Liver (tissue), 9 donors: ENCODE measurements around the gene COL24A1. TPM values are rescaled to one million over a fixed set of nuclear protein-coding genes. Genes with fewer than 3 reads are reported as not detected.

Experiments used
- DNase-seq: peaks from one replicate; pipeline ENCODE4 v3.0.0-alpha.2; 2017; ENCODE audit warnings: low spot score
- H3K27ac ChIP-seq, 2 donors: one replicate each; pipeline ENCODE4 v1.7.0; 2013; ENCODE audit warnings: inconsistent platforms in 2 of 2, low read length in 2 of 2, control low read depth in 1 of 2, low read depth in 1 of 2, mild to moderate bottlenecking in 1 of 2
- H3K27me3 ChIP-seq, 4 donors: one replicate each; pipeline versions ENCODE4 v1.6.1 to v1.7.0; 2013; ENCODE audit warnings: low read length in 3 of 4, inconsistent platforms in 1 of 4, mild to moderate bottlenecking in 1 of 4, moderate library complexity in 1 of 4; ENCODE audit not compliant: control insufficient read depth in 4 of 4, insufficient read depth in 4 of 4
- H3K36me3 ChIP-seq, 4 donors: one replicate each; pipeline versions ENCODE4 v1.6.1 to v1.7.0; 2013; ENCODE audit warnings: low read length in 3 of 4, mild to moderate bottlenecking in 3 of 4, low read depth in 1 of 4, moderate library complexity in 1 of 4; ENCODE audit not compliant: control insufficient read depth in 4 of 4, insufficient read depth in 3 of 4
- H3K4me1 ChIP-seq, 4 donors: one replicate each; pipeline versions ENCODE4 v1.6.1 to v1.7.0; 2013; ENCODE audit warnings: low read length in 3 of 4, mild to moderate bottlenecking in 3 of 4, moderate library complexity in 1 of 4; ENCODE audit not compliant: control insufficient read depth in 4 of 4, insufficient read depth in 4 of 4
- H3K4me3 ChIP-seq, 3 donors: one replicate each; pipeline versions ENCODE4 v1.6.1 to v1.7.0; 2013; ENCODE audit warnings: low read length in 3 of 3, control low read depth in 1 of 3, low read depth in 1 of 3, mild to moderate bottlenecking in 1 of 3
- H3K9ac ChIP-seq, 2 donors: one replicate each; pipeline ENCODE4 v1.7.0; 2013; ENCODE audit warnings: low read length in 2 of 2, mild to moderate bottlenecking in 2 of 2, moderate library complexity in 2 of 2, control low read depth in 1 of 2, low read depth in 1 of 2
- H3K9me3 ChIP-seq, 4 donors: one replicate each; pipeline versions ENCODE4 v1.6.1 to v1.7.0; 2013; ENCODE audit warnings: low read length in 3 of 4; ENCODE audit not compliant: control insufficient read depth in 4 of 4
- EGR1 ChIP-seq, 2 donors: IDR thresholded peaks; 2 replicates each; pipeline ENCODE4 v1.6.1; 2016 to 2018; ENCODE audit warnings: antibody characterized with exemption in 2 of 2, low read depth in 2 of 2
- FOXA1 ChIP-seq: IDR thresholded peaks from 2 replicates; pipeline ENCODE4 v1.6.1; 2016; ENCODE audit warnings: antibody characterized with exemption
- FOXA2 ChIP-seq: IDR thresholded peaks from 2 replicates; pipeline ENCODE4 v1.6.1; 2016; ENCODE audit warnings: antibody characterized with exemption
- GABPA ChIP-seq, 2 donors: IDR thresholded peaks in 1 of 2; conservative IDR thresholded peaks in 1 of 2; 2 replicates each; pipeline ENCODE4 v1.6.1; 2016; ENCODE audit warnings: antibody characterized with exemption in 2 of 2, mild to moderate bottlenecking in 1 of 2, moderate library complexity in 1 of 2
- HNF4A ChIP-seq, 2 donors: conservative IDR thresholded peaks; 2 replicates each; pipeline ENCODE4 v1.6.1; 2016; ENCODE audit warnings: antibody characterized with exemption in 2 of 2, mild to moderate bottlenecking in 2 of 2
- HNF4G ChIP-seq: IDR thresholded peaks from 2 replicates; pipeline ENCODE4 v1.6.1; 2016; ENCODE audit warnings: antibody characterized with exemption
- JUND ChIP-seq, 2 donors: IDR thresholded peaks; 2 replicates each; pipeline ENCODE4 v1.6.1; 2016; ENCODE audit warnings: antibody characterized with exemption in 2 of 2
- NR2F2 ChIP-seq: IDR thresholded peaks from 2 replicates; pipeline ENCODE4 v1.6.1; 2016; ENCODE audit warnings: antibody characterized with exemption
- RAD21 ChIP-seq, 2 donors: IDR thresholded peaks; 2 replicates each; pipeline ENCODE4 v1.6.1; 2016; ENCODE audit warnings: antibody characterized with exemption in 2 of 2, mild to moderate bottlenecking in 2 of 2
- RXRA ChIP-seq, 2 donors: IDR thresholded peaks; 2 replicates each; pipeline ENCODE4 v1.6.1; 2017 to 2018; ENCODE audit warnings: antibody characterized with exemption in 2 of 2, mild to moderate bottlenecking in 1 of 2
- SP1 ChIP-seq: IDR thresholded peaks from 2 replicates; pipeline ENCODE4 v1.6.1; 2018; ENCODE audit warnings: antibody characterized with exemption, mild to moderate bottlenecking
- TAF1 ChIP-seq: conservative IDR thresholded peaks from 2 replicates; pipeline ENCODE4 v1.6.1; 2016; ENCODE audit warnings: antibody characterized with exemption, mild to moderate bottlenecking
- YY1 ChIP-seq: IDR thresholded peaks from 2 replicates; pipeline ENCODE4 v1.6.1; 2016; ENCODE audit warnings: antibody characterized with exemption, mild to moderate bottlenecking
- WGBS: extraction: QIAGEN DNeasy Blood & Tissue Kit; methylation state at CpG from one replicate; pipeline ENCODE4 v1.1.7; 2013; 5-methylcytosine and 5-hydroxymethylcytosine counted together
- polyA plus RNA-seq, 2 donors: library from polyadenylated mRNA; stranded (reverse) in 1 of 2; unstranded in 1 of 2; fragments of 200-250 nt in 1 of 2; fragments of >200 nt in 1 of 2; fragmentation: Nextera tagmentation in 1 of 2; extraction: Ambion mirVana in 1 of 2; gene quantifications; one replicate each; pipeline versions ENCODE4 v1.2.1 to v1.2.3, GENCODE V29; 2013 to 2015
- total RNA-seq, 2 donors: library from RNA; depleted of rRNA; stranded (reverse); fragments of >200 nt; gene quantifications; one replicate each; pipeline ENCODE4 v1.2.3, GENCODE V29; 2014
- TF ChIP-seq, protein P1 (sequence below): IDR thresholded peaks from 2 replicates; pipeline ENCODE4 v1.6.1; 2016; ENCODE audit warnings: antibody characterized with exemption, mild to moderate bottlenecking
- TF ChIP-seq, protein P2 (sequence below): IDR thresholded peaks from 2 replicates; pipeline ENCODE4 v1.6.1; 2016; ENCODE audit warnings: antibody characterized with exemption
- TF ChIP-seq, protein P3 (sequence below): fragments of 150-350 bp; IDR thresholded peaks from 2 replicates; pipeline ENCODE4 v1.5.1; 2017; ENCODE audit warnings: improper control_type of control experiment, low read depth, low read length; ENCODE audit not compliant: missing input control
- TF ChIP-seq, protein P4 (sequence below): IDR thresholded peaks from 2 replicates; pipeline ENCODE4 v1.6.1; 2016; ENCODE audit warnings: antibody characterized with exemption
- TF ChIP-seq, protein P5 (sequence below): IDR thresholded peaks from 2 replicates; pipeline ENCODE4 v1.6.1; 2016; ENCODE audit warnings: antibody characterized with exemption
- donor health status: healthy.
- donor health status: healthy.
- donor health status: healthy.
- donor health status: healthy.
- donor health status: healthy.

COL24A1 gene
- total and polyA plus RNA-seq, 4 donors: under 0.01 to 0.28 (median 0.01) TPM; not detected in 1

DNA sequence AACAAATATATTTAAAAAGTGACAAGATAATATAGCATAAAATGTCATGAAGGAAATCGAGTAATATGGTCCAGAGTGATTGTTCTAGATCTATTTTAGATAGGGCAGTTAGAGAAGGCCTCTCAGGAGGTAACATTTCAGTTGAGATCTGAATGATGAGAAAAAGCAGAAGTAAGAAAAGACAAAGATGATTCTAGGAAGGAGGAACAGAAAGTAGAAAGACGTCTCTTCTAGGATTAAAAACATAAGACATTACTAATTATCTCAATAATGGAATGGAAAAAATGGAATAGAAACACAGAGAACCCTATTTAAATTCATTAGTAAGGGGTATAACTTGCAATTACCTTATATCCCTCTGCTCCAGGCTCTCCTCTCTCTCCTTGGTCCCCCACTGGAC, 318.3 kb downstream of the COL24A1 start:
- DNase-seq: no peak
- Histone ChIP-seq H3K9ac (no peak overlapping the region), H3K4me1 (no peaks in the 10 kb centered on the region), H3K9me3 (no peaks in the 10 kb centered on the region), H3K36me3 (no peaks in the 10 kb centered on the region), H3K27ac (no peak overlapping the region), H3K27me3 (peaks cover 0 to 4% (median 0%) of the 10 kb centered on the region in 4 donors), H3K4me3 (no peak overlapping the region)
- TF ChIP-seq, protein P1, sequence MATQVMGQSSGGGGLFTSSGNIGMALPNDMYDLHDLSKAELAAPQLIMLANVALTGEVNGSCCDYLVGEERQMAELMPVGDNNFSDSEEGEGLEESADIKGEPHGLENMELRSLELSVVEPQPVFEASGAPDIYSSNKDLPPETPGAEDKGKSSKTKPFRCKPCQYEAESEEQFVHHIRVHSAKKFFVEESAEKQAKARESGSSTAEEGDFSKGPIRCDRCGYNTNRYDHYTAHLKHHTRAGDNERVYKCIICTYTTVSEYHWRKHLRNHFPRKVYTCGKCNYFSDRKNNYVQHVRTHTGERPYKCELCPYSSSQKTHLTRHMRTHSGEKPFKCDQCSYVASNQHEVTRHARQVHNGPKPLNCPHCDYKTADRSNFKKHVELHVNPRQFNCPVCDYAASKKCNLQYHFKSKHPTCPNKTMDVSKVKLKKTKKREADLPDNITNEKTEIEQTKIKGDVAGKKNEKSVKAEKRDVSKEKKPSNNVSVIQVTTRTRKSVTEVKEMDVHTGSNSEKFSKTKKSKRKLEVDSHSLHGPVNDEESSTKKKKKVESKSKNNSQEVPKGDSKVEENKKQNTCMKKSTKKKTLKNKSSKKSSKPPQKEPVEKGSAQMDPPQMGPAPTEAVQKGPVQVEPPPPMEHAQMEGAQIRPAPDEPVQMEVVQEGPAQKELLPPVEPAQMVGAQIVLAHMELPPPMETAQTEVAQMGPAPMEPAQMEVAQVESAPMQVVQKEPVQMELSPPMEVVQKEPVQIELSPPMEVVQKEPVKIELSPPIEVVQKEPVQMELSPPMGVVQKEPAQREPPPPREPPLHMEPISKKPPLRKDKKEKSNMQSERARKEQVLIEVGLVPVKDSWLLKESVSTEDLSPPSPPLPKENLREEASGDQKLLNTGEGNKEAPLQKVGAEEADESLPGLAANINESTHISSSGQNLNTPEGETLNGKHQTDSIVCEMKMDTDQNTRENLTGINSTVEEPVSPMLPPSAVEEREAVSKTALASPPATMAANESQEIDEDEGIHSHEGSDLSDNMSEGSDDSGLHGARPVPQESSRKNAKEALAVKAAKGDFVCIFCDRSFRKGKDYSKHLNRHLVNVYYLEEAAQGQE: no peak
- TF ChIP-seq YY1 (no peak), NR2F2 (no peak), FOXA1 (no peak), RAD21 (IDR thresholded peaks at IDR 0.05) (no peak), HNF4A (conservative IDR thresholded peaks at IDR 0.05) (no peak), JUND (IDR thresholded peaks at IDR 0.05) (no peak), EGR1 (IDR thresholded peaks at IDR 0.05; ENCODE audit: low read depth in 2 of 2) (no peak), TAF1 (no peak), RXRA (IDR thresholded peaks at IDR 0.05) (no peak), GABPA (IDR thresholded peaks at IDR 0.05 in 1 of 2, conservative IDR thresholded peaks at IDR 0.05 in 1 of 2) (no peak), SP1 (no peak), FOXA2 (no peak)
- TF ChIP-seq, protein P2, sequence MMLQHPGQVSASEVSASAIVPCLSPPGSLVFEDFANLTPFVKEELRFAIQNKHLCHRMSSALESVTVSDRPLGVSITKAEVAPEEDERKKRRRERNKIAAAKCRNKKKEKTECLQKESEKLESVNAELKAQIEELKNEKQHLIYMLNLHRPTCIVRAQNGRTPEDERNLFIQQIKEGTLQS: no peak
- TF ChIP-seq, protein P3, sequence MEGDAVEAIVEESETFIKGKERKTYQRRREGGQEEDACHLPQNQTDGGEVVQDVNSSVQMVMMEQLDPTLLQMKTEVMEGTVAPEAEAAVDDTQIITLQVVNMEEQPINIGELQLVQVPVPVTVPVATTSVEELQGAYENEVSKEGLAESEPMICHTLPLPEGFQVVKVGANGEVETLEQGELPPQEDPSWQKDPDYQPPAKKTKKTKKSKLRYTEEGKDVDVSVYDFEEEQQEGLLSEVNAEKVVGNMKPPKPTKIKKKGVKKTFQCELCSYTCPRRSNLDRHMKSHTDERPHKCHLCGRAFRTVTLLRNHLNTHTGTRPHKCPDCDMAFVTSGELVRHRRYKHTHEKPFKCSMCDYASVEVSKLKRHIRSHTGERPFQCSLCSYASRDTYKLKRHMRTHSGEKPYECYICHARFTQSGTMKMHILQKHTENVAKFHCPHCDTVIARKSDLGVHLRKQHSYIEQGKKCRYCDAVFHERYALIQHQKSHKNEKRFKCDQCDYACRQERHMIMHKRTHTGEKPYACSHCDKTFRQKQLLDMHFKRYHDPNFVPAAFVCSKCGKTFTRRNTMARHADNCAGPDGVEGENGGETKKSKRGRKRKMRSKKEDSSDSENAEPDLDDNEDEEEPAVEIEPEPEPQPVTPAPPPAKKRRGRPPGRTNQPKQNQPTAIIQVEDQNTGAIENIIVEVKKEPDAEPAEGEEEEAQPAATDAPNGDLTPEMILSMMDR: no peak
- TF ChIP-seq, protein P4, sequence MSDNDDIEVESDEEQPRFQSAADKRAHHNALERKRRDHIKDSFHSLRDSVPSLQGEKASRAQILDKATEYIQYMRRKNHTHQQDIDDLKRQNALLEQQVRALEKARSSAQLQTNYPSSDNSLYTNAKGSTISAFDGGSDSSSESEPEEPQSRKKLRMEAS: no peak
- 50% methylated on average over 2 of the region's 2 CpGs for WGBS

DNA sequence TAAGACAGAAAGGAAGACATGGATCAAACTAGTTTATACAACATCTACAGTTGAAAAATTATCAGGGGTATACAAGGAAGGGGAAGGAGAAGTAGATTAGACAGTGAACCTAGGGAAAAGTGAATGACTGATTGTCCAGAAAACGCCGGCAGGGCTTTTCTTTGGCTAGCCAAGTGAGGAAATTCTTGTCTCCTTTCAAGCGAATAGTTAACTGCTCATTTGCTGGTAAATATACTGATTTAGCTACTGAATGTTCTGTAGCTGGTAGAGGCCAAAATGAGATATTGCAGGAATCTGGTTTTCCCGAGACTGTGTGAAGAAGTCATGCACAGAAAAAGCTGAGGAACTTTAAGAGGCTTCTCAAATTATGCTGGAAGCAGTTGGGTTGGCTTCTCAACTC, 319.8 kb downstream of the COL24A1 start:
- H3K9me3 ChIP-seq: no peaks in the 10 kb centered on the region
- no peaks in the 10 kb centered on the region for H3K36me3 ChIP-seq
- no peak for DNase-seq
- H3K27me3 ChIP-seq: peaks cover 0 to 4% (median 0%) of the 10 kb centered on the region in 4 donors
- H3K27ac ChIP-seq: no peak overlapping the region
- no peaks in the 10 kb centered on the region for H3K4me1 ChIP-seq
- H3K9ac ChIP-seq: no peak overlapping the region
- 64% methylated on average over 4 of the region's 4 CpGs for WGBS
- no peak overlapping the region for H3K4me3 ChIP-seq
- TF ChIP-seq SP1 (no peak), FOXA1 (no peak), RAD21 (IDR thresholded peaks at IDR 0.05) (no peak), HNF4A (conservative IDR thresholded peaks at IDR 0.05) (no peak), HNF4G (no peak), GABPA (IDR thresholded peaks at IDR 0.05 in 1 of 2, conservative IDR thresholded peaks at IDR 0.05 in 1 of 2) (no peak), NR2F2 (no peak)
- TF ChIP-seq, protein P4: no peak
- TF ChIP-seq, protein P5, sequence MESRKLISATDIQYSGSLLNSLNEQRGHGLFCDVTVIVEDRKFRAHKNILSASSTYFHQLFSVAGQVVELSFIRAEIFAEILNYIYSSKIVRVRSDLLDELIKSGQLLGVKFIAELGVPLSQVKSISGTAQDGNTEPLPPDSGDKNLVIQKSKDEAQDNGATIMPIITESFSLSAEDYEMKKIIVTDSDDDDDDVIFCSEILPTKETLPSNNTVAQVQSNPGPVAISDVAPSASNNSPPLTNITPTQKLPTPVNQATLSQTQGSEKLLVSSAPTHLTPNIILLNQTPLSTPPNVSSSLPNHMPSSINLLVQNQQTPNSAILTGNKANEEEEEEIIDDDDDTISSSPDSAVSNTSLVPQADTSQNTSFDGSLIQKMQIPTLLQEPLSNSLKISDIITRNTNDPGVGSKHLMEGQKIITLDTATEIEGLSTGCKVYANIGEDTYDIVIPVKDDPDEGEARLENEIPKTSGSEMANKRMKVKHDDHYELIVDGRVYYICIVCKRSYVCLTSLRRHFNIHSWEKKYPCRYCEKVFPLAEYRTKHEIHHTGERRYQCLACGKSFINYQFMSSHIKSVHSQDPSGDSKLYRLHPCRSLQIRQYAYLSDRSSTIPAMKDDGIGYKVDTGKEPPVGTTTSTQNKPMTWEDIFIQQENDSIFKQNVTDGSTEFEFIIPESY: no peak
- TF ChIP-seq, protein P2: no peak
- TF ChIP-seq, protein P1: no peak
